Fibroblast of pulmonary artery (primary cell): ENCODE results near the gene AMPH.

Experiments used
- DNase-seq: peaks from one replicate; pipeline ENCODE4 v3.0.0-alpha.2; 2010; ENCODE audit warnings: low read depth
- H3K4me3 ChIP-seq: replicated peaks from 2 replicates; pipeline ENCODE4 v1.5.1; 2011; ENCODE audit warnings: low read depth, mild to moderate bottlenecking, control low read depth, low read length, moderate library complexity
- TF ChIP-seq, protein P1 (sequence below): IDR thresholded peaks from 2 replicates; pipeline ENCODE4 v1.5.1; 2011; ENCODE audit warnings: mild to moderate bottlenecking, control low read depth, low read length, inconsistent platforms; ENCODE audit errors: missing control alignments

The AMPH gene

DNA sequence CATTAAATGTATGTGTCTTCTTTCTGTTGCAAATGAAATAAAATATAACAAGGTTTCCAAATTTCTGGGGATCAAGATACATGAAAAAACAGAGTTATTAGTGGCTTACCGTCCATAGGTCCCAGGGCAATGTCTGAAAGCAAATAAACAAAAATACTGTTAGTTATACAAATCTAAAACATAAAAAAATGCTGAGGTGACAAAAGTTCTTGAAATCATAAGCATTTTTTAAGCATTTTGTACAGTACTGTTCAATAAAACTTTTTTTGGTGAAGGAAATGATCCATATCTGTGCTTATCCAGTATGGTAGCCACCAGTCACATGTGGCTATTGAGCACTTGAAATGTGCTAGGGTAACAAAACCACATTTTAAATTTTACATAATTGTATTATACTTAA, 199.1 kb downstream of the AMPH start:
- DNase-seq: no peak
- TF ChIP-seq, protein P1, sequence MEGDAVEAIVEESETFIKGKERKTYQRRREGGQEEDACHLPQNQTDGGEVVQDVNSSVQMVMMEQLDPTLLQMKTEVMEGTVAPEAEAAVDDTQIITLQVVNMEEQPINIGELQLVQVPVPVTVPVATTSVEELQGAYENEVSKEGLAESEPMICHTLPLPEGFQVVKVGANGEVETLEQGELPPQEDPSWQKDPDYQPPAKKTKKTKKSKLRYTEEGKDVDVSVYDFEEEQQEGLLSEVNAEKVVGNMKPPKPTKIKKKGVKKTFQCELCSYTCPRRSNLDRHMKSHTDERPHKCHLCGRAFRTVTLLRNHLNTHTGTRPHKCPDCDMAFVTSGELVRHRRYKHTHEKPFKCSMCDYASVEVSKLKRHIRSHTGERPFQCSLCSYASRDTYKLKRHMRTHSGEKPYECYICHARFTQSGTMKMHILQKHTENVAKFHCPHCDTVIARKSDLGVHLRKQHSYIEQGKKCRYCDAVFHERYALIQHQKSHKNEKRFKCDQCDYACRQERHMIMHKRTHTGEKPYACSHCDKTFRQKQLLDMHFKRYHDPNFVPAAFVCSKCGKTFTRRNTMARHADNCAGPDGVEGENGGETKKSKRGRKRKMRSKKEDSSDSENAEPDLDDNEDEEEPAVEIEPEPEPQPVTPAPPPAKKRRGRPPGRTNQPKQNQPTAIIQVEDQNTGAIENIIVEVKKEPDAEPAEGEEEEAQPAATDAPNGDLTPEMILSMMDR: no peak
- H3K4me3 ChIP-seq: no peak overlapping the region

DNA sequence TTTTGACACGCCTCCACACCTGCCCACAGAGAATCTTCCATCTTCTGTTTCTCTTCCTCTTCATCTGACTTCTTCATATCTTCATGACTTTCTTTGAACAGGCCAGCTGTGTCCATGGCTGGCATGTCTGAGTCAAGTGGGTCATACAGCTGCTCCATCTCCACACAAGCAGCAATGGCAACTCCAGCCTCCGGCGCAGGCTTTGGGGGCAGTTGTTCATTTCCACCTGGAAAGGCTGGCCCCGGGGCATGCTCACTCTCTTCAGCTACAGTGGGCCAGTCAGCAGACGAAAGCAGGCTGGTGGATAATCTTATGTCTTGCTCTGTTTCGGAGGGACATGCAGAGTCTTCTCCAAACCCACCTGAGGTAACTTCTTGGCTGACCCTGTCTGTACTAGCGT, 202.1 kb downstream of the AMPH start:
- no peak overlapping the region for H3K4me3 ChIP-seq
- TF ChIP-seq, protein P1: no peak
- no peak for DNase-seq

DNA sequence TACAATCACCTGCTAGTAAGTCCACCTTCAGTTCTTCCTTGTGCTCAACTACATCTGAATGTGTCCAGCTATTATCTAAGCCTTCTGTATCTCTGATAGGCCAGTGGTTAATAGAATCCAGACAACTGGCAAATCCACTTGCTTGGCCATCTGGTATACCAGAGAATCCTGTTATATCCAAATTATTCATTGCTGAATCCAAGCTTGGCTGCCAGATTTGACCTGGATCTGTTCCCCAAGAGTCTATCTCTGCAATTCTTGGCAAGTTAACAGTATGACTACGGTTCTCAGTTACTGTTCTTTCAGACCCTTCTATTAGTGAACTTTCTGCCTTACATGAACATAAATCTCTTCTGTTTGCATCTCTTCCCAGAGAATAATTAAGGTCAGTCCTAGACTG, 203.1 kb downstream of the AMPH start:
- no peak for DNase-seq
- TF ChIP-seq, protein P1: no peak
- no peak overlapping the region for H3K4me3 ChIP-seq

DNA sequence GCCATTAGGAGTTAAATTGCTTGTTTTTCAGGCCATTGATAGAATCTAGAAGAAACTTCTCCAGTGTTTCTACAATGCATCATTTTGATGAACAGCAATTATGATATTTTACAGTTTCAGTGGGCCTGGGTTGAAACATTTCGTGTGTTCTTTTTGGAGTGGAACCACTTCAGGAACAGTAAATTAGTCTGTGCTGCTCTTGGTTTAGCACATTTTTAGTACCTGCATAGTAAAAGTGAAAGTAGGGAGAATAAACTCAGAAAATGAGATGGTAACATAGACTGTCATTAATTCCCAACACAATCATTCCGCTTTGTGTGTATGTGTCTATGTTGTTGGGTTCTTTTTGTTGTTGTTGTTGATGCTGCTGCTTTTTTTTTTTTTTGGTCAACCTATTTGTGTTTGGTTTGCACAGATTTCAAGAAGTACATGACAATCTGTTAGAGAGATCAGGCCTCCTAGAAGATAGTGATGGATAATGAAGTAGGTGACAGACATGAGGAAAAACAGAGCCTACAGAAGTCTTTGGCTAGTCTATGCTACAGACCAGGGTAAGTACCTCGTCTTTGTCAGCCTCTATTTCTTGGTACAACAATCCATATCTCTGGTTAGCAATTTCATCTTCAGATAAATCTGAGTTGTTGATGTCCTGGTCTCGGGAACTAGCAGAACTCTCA, 203.8 kb downstream of the AMPH start:
- TF ChIP-seq, protein P1: no peak
- H3K4me3 ChIP-seq: no peak overlapping the region
- no peak for DNase-seq

DNA sequence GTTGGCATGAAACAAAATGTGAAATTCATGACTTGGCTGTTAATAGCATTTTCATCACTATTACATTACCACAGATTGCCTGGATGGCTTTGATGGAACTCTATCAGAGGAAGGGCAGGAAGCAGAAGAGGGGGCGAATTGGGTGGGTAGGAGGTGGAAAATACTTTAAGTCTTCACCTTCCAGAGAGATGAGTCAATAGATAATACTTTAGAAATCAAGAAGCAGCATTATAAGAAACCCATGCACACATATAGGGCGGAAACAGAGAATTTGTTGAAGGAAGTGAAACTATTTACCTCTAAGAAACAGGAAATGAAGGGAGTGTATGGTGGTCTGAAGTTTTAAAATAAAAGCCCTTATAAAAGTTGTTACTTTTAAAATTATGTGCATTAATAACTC, 205.7 kb downstream of the AMPH start:
- no peak for DNase-seq
- TF ChIP-seq, protein P1: no peak
- no peak overlapping the region for H3K4me3 ChIP-seq

DNA sequence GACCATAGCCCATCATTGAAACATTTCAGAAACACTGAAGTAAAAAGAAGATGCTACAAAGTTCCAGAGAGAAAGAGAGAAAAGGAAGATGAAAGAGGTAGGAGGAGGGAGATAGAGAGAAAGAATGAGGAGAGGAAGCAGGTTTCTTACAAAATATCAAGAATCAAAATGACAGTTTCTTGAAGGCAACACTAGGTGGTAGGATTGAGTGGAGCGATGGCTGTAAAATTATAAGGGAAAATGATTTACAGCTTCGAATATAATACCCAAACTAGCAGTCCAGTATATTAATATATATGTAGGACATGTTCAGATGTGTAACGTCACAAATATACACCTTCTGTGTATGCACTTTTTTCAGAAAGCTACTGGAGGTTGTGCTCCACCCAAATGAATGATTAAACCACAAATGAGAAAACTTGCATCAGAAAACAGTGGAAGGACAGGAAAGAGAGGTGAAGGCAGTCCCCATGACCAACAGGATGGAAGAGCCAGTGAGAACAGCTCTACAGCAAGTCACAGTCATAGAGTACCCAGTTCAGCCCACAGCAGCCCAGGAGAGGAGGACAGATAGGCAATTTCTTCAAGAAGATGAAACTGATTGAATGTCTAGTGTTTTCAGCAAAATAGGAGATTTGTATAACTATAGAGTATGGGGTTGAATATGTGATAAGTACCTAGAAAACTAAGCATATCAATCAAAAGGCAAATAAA, 206.3 kb downstream of the AMPH start:
- TF ChIP-seq, protein P1: no peak
- no peak overlapping the region for H3K4me3 ChIP-seq
- DNase-seq: peak; percentile 11

DNA sequence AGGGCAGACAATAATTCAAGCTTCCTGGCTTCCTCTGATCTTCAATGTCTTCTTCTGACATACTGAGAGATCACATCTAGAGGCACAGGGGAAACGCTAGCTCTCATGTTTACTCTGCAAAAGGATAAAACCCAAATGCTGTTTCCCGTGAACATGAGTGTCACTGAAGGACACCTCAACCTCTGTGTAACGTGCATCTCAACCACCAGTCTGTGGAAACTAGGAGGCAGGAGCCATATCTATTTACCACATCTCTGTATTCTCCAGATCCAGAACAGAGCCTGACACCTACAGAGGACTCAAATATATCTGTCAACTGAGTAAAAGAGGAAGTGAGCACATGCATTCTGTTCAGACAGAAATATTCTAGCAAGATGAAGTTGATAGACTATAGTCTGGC, 217.4 kb downstream of the AMPH start:
- H3K4me3 ChIP-seq: no peak overlapping the region
- TF ChIP-seq, protein P1: no peak
- no peak for DNase-seq
